HG02798 (cell line): ENCODE results near the gene LRRC7.

ENCODE experiments used
- ATAC-seq: cut with Tn5 transposase; IDR thresholded peaks from one replicate; pipeline ENCODE4 v1.9.1; 2021; ENCODE audit warnings: mild to moderate bottlenecking; ENCODE audit not compliant: unreplicated experiment, poor library complexity

Gene LRRC7

DNA sequence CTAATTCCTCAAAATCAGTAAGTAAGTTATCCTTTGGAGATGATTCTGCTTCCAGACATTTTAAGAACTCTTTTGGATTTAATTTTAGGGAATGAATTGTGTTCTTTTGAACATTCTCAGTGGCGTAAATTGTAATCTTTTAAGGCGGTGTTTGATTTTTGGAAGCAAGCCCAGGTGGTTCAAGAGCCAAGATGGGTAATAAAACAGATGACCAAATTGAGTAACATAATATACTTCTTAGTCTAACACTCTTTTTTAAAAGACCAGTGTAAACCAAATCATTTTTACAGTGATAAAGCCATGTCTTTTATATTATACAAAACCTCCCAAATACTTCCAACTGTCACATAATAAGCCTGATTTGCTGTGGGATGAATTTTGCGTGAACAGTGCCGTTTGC is 503.9 kb downstream of the LRRC7 start:
- no peak for ATAC-seq

DNA sequence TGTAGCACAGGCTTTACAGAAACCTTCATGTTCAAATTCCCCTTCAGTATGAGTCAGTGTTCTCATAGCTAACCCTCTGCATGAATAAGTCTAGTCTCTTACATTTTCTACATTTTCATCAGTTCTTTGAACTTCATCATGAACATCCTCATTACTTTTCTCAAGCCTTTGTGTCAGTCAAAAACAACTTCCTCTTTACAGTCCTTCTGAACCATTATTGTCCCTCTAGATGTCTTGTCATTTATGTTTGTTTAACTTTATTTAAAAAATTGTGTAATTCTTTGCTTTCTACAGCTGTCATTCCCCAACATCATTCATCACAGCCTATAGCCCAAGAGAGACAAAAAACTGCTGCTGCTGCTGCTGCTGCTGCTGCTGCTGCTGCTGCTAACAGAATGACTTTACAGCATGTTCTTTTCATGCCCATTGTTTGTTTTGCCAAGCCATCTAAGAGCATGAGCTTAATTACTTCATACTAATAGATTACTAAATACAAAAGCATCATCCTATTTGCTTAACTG is 504.6 kb downstream of the LRRC7 start:
- ATAC-seq, result no peak

DNA sequence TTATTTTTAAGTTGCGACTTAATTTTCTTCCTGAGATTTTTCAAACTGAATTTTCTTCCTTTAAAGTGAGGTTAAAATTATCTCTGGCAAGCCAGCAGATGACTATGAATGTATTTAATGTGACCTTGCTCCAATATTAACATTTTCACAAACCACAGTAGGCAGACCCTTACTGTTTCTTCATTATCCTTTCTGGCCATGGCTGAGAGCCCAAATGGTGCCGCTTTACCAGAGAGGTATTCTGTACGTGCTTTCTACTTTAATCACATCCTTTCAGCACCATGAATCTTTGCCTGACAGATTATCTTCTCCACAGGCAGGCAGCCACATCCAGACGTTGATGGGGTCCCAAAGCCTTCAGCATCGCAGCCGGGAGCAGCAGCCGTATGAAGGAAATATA is 508.0 kb downstream of the LRRC7 start:
- no peak for ATAC-seq

DNA sequence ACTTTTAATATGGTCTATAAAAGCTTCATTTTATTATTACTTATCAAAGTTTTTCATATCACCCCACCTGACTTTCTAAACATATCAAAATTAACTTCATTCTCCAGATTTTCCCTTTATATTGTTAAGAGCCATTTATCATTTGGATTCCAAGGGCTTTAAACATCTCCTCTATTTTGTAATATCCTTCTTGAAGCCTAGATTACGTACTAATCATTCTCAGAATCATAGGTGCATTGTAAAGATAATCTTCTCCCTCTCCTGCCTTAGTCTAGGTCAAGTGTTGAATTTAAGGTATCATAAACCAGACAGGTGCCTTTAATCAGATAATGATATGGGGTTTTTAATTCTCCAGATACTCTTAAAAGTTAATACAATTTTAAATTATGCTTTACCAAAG is 509.3 kb downstream of the LRRC7 start:
- no peak for ATAC-seq

DNA sequence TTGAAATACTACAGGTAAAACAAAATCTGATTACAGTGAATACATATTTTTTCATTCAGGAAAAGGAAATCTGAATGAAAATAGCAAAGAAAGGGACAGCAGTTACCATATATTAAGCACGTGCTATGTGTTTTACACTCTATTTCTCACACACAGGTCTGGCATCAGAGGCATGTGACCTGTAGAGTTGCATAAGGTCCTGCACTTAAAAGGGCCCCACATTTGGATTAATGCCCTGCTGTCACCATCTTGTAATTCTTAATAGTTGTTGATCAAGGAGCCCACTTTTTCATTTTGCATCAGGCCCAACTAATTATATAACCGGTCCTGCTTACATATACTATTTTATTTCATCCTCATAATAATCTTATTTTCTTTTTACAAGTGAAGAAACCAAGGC is 511.8 kb downstream of the LRRC7 start:
- ATAC-seq, result no peak

DNA sequence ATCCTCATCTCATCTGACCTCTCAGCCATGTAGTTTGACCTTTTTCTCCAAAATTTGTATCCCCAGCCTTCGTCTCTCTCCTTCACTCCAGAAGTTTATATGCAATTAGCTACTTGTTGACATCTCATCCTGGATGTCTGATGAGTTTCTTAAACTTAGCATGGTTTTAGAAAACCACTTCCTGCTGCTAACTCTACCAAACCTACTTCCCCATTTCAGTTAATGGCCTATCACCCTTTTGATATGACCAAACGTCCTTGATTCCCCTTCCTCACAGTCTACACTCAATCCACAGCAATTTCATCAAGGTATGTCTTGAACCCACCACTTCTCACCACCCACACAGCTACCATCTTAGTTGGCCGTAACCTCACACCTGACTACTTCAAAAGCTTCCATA is 515.8 kb downstream of the LRRC7 start:
- no peak for ATAC-seq

DNA sequence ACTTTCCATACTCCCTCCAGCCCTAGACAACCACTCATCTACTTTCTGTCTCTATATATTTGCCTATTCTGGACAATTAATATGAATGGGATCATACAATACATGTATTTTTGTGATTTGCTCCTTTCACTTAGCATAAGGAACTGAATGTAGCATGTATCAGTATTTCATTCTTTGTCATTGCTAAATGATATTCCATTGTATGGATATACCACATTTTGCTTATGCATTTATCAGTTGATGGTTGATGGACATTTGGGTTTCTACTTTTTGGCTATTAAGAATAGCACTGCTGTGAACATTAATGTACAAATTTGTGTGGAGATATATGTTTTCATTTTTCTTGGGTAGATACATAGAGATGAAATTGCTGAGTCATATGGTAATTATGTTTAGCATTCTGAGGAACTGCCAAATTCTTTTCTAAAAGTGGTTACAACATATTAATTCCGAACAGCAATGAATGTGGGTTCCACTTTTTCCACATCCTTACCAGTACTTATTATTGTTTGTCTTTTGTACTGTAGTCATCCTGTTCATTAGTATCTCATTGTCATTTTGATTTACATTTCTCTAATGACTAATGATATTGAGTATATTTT is 516.7 kb downstream of the LRRC7 start:
- no peak for ATAC-seq

DNA sequence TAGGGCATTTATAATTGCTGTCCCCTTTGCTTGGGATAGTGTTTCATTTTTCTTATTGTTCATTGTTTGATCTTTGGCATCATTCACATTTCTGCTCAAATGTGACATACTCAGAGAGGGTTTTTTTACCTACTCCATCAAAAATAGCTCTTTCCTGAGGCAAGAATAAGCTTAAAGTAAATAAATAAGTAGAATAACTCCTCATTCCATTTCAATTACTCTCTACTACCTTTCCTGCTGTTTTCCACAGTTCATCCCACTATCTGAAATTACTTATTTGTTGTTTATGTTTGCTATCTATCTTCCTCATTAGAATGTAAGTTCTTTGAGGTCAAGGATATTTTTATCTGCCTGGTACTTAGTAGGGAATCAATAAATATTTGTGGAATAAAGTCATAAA is 517.8 kb downstream of the LRRC7 start:
- ATAC-seq, result no peak

DNA sequence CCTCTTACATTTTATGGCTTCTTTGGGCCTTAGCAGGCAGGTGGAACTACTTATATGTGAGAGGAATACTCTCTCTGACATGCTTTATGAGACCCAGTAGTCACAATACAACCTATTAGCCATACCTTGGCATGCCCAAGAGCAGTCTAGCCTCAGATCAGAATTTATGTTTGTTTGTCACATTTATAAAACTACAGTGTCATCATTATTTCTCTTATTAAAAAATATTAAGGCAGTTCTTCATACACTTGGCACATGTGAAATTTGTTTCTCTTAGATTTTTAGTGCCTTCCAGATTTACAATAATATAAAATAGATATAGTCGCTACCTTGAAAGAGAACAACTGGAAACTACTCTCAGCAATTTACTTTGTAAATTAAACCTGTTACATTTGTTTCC is 519.2 kb downstream of the LRRC7 start:
- ATAC-seq, result no peak

DNA sequence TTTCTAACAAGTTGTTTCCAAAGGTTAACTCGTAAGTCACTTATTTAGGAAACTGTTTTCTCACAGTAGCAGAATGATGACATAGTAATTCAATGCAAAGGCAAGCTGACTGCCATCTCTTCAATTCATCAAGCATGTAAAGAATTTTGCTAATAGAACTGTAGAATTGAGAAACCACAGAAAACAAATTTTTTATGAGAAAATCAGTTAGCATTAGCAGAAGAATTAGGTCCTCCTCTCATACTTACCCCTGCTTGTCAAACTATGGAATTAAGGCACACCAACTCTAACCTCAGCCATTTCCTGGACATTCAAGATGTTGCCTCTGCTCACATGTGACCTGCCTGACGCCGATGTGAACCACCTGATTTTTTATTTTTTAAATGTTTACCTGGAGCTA is 522.4 kb downstream of the LRRC7 start:
- no peak for ATAC-seq

DNA sequence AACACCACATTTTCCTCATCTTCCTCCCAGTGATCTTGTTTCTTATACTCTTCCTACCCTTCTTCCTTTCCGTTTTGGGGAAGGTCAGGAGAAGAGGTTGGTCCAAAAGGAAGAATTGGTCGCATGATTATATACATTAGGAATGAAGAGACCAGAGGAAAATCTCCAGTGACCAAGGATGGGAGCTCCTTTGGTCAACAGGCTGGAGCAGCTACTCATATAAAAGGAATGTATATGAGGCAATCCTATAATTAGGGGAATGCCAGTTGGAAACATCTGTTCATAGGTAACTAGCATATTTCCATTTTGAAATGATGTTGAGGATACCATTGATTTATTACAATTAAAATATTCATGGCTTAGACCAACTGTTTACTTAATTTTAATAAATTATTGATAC is 523.2 kb downstream of the LRRC7 start:
- no peak for ATAC-seq

DNA sequence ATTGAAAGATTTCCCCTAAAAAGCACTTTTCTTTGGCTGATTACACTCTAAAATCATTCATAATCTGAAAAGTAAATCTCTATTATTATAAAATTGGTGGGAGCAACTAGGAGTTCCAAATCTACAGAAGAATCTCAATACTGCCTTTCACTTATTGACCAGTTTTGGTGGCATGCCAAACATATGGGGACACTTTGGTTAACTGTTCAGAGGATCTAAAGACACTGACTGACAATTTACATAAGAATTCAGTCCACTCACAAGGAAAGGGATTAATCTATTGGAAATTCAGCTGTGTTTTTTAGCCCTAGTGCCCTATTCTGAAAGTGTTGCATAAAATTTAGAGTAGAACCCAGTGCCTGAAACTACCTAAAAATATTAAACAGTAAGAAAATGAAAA is 524.1 kb downstream of the LRRC7 start:
- no peak for ATAC-seq

DNA sequence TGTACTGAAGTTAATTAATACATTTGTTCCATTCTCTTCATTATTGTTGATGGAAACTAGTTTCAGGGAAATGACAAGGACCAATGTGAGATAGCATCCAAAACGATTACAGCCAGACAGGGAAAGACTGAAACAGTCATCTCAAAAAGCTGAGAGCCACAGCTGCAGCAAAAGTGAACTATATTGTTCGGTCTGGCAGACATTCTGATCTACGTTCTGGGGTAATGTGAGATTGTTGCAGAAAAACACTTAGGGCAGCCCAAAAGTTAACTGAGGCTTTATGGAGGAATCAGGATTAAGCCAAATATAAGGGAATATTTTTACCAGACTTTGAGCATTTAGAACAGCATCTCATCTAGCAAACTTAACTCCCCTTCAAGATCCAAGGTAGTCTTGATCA is 524.8 kb downstream of the LRRC7 start:
- no peak for ATAC-seq

DNA sequence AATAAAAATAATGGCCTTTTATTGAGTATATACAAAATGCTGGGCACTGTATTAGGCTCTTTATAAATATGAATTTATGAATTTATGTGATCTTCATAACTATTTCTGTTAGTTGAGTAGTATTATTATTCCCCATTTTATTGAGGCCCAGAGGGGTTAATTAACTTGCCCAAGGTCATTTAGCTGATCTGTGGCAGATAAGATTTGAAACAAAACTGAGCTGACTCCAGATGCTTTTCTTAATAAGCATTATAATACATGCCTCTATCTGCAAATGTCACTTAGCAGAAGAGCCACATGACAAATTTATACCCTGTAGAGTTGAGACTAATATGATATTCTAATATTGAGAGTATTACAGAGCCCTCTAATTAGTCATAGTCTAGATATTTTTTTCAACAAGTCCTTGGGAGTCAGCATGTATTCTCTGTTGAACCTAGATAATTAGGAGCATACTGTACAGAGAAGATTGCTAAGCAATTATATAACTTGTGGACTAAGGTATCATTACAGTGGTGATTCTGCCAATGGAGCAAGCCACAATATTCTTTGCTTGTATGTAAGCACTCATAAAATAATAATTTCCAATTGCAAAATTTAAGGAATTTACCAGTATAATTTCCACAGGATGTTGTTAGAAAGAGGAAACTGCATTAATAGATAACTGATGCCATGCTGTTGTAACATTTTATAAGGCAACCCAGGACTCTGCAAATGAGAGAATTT is 525.7 kb downstream of the LRRC7 start:
- ATAC-seq, result no peak

DNA sequence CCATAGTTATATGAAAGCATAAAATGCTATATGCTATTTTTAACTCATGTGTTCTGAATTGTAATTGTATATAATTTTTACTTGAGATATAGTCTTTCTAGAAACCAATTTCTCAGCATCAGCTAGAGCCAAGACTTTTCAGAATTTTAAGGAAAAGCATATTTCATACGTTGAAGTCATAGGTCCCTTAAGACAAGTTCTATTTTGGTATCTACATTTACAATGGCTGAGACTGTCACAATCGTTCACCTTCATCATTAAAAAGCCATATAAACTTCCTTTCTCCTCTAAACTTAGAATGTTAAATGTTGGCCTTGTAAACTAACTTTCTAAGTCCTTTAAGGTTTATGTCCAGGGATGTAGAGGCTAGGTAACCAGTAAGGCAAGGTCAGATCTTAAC is 533.5 kb downstream of the LRRC7 start:
- ATAC-seq, result no peak

DNA sequence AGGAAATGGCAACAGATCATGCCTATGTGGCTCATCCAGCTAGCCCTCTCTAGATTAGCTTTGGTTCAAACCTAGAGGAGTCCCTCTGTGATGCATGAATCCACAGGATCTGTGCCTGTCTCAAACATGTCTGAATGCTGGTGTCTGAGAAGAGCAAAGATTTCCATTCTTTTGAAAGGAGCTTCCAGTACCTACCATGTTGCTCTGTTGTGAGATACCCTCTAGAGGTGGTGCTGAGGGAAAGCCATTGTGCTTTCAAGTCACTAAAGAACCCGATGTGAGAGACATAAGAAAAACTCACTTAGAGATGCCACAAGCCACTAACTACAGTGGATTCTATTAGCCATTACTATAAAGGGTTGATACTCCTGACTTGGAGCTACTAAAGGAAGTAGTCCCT is 534.1 kb downstream of the LRRC7 start:
- ATAC-seq, result no peak

DNA sequence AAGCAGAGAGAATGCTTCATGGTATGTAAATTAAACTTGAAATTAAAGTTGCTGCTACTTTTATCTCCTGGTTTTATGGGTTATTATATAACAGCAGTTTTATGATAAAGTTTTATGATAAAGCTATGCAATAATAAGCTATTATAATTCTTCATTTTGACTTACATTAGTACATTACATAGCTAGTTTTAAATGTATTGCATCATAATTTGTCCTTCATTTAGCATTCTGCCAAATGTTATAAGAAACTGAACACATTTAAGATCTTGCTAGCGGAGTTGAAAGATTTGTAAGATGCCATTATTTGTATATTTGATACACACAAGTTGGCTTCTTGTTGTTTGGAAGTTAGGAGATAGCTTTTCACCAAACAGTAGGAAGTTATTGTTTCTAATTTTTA is 536.0 kb downstream of the LRRC7 start:
- ATAC-seq, result no peak

DNA sequence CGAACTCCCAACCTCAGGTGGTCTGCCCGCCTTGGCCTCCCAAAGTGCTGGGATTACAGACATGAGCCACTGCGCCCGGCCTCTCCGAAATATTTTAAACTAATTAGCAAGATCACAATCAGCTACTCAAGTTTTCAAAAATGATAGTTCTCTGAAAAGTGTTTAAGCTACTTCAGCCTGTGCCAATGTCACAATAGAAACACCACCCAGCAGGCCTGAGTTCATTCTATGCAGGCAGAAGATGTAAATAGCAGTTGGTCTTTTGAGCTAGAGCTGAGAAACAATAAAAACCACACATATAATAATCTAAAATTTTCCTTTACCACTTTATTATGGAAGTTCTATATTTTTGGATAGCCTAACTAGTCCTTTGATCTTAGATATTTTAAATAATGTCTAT is 541.5 kb downstream of the LRRC7 start:
- no peak for ATAC-seq

DNA sequence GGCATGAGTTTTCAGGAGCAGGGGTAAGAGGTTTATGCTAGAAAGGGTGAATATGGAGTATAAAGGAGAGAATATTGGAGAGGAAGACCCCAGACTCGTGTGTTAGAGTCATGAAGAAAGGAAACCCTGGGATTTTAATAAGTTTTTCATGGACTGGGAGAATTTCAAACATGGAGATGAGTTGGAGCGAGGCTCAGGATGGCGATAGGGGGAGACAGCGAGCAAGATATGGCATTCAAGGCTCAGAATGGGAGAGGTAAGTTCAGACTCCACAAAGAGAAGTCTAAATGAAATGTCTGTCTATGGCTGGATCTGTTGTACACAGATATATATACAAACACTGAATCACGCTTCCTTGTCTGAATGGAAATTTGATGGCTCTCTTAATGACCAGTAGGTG is 545.1 kb downstream of the LRRC7 start:
- ATAC-seq, result no peak

DNA sequence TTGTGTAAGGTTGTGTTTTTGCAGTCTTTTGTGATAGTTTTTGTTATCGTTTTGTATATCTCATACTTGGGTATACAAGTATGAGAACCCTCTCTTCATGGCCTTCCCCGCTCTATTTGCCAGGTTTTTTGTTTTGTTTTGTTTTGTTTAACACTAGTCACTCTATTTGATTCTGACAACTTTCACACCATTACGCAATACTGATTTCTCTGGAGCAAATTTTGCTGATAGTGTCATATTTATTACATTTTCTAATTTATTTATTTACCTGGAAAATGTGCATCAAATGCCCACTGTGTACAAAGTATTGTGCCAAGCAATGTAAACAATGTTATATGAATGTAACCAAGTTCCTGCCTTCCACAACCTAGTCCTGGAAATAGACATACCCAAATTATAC is 547.6 kb downstream of the LRRC7 start:
- ATAC-seq, result no peak

DNA sequence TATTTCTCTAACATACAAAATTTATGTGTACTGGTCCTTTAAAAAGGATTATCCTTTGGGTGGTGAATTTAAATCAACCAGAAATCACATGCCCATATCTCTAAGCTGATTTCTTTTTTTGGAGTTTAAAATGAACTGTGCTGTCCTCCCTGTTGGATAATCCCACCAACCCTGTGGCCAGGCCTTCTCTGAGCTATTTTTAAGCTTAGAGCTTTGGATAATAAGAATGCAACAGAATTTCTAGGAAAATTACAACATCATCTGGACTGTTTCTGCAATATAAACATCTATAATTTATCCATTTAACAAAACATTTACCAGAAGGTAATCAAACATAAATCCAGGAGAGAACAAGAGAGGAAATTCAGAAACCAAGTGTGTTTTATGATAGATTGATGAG is 549.3 kb downstream of the LRRC7 start:
- no peak for ATAC-seq

DNA sequence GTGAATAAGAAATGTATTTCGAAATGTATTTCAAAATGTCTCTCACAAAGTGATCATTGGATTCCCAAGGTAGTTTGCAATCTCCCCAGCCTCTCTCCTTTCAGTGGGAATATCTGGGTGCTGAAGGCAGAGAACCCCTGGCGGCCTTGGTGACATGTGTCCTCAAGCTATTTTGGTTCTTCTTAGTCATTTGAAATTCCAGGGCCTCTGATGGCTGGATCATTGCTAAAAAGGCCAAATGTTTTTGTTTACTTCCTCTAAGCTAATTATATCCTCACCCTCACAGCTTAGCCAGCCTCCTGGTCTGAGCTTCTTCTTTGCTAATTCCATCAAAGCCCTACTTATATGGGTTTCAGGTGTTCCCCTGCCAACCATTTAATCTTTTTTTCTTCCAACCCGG is 566.4 kb downstream of the LRRC7 start:
- ATAC-seq, result no peak
